Activated naive CD4-positive, alpha-beta T cell treated with anti-CD3 and anti-CD28 coated beads, Interleukin-2, amount 50 U/mL, for 16 hours (primary cell): ENCODE data around the gene PUDP.

Experiments
- DNase-seq: peaks from one replicate; pipeline ENCODE4 v3.0.0-alpha.2; 2020

PUDP gene

GRCh38 chrX:7146703-7147412, 1.1 kb downstream of the PUDP start:
- DNase-seq, result no peak

- DNase-seq, result no peak
Measured at GRCh38 chrX:7146020-7146702, 1.8 kb downstream of the PUDP start.

- DNase-seq, result no peak
Measured at GRCh38 chrX:7145454-7145853, 2.5 kb downstream of the PUDP start.

- DNase-seq, result no peak
Measured at GRCh38 chrX:7143941-7144525, 3.9 kb downstream of the PUDP start.

- no peak for DNase-seq
Measured at GRCh38 chrX:7143076-7143475, 4.9 kb downstream of the PUDP start.

- no peak for DNase-seq
Measured at GRCh38 chrX:7139202-7140081, 8.5 kb downstream of the PUDP start.

GRCh38 chrX:7134981-7135380, 13.0 kb downstream of the PUDP start:
- DNase-seq, result no peak

GRCh38 chrX:7133050-7133440, 14.9 kb downstream of the PUDP start:
- DNase-seq, result no peak

- DNase-seq, result peak; percentile 10
Measured at GRCh38 chrX:7132335-7133049, 15.5 kb downstream of the PUDP start.

GRCh38 chrX:7131621-7132020, 16.3 kb downstream of the PUDP start:
- no peak for DNase-seq

GRCh38 chrX:7127056-7127455, 20.9 kb downstream of the PUDP start:
- no peak for DNase-seq

- no peak for DNase-seq
Measured at GRCh38 chrX:7120878-7121219, 27.1 kb downstream of the PUDP start.

GRCh38 chrX:7119950-7120877, 27.7 kb downstream of the PUDP start:
- DNase-seq, result no peak

- DNase-seq, result no peak
Measured at GRCh38 chrX:7117587-7117986, 30.4 kb downstream of the PUDP start.

- no peak for DNase-seq
Measured at GRCh38 chrX:7116081-7116480, 31.9 kb downstream of the PUDP start.

- no peak for DNase-seq
Measured at GRCh38 chrX:7115557-7115956, 32.4 kb downstream of the PUDP start.

- DNase-seq, result no peak
Measured at GRCh38 chrX:7112071-7112470, 35.9 kb downstream of the PUDP start.

- DNase-seq, result no peak
Measured at GRCh38 chrX:7111518-7111917, 36.4 kb downstream of the PUDP start.

GRCh38 chrX:7110821-7111276, 37.1 kb downstream of the PUDP start:
- no peak for DNase-seq

- no peak for DNase-seq
Measured at GRCh38 chrX:7109838-7110793, 37.8 kb downstream of the PUDP start.
